Measurements from ENCODE around the gene LSM5.

- TF ChIP-seq CTCF (IDR thresholded peaks at IDR 0.05) (no peak), EZH2 (IDR thresholded peaks at IDR 0.05) (no peak)
Observed at GRCh38 chr7:32489788-32490126, 423 bp downstream of the LSM5 start.
